Mucosa of gallbladder (tissue), 1 donor: ENCODE data around the gene ADAMTS15. TPM values are rescaled to one million over a fixed set of nuclear protein-coding genes. Genes with fewer than 3 reads are reported as not detected.
A peak's percentile ranks its signal among the peaks of the same experiment; 100 is the strongest.

Experiments used
- DNase-seq: peaks from one replicate; pipeline ENCODE4 v3.0.0-alpha.2; 2020; ENCODE audit warnings: low spot score
- total RNA-seq: library from RNA; stranded (reverse); gene quantifications from one replicate; pipeline ENCODE4 v1.2.1, GENCODE V29; 2021
- donor health status: DM: no; HTN: no; CAD: no.

ADAMTS15 gene
- total RNA-seq, 1 donor from 2014 or later: 3.2 TPM

DNA sequence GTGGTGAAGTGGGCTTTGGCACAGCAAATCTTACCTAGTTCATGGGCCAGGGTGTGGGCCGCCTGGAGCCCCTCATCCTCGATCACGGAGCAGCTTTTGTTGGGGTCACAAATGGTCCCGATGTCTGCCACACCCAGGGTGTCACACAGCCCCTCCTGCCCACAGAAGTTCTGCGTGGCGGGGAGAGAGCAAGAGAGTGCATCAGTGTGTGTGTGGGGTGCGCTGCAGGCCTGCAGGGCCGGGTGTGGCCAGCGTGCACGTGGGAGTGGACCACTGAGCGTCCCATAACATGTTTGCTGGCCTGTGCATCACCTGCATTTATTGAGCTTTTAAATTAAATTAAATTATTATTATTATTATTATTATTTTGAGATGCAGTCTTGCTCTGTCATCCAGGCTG, 31.5 kb upstream of the ADAMTS15 start:
- DNase-seq: no peak

DNA sequence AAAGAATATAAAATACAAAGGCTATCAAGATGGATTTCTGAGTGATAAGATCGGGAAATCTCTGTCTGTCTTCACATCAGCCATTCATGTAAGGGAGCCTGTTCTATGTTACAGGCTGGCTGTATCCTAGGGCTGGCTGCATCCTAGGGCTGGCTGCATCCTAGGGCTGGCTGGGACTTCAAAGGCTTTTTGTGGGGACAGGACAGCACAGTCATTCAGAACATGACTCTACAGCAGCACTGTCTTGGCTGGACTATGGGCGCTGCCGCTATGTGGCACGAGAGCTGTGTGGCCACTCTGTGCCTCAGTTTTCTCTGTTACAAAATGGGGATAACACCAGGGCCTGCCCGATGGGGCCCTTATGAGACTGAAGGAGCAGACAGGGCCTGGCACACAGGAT, 30.2 kb upstream of the ADAMTS15 start:
- no peak for DNase-seq

DNA sequence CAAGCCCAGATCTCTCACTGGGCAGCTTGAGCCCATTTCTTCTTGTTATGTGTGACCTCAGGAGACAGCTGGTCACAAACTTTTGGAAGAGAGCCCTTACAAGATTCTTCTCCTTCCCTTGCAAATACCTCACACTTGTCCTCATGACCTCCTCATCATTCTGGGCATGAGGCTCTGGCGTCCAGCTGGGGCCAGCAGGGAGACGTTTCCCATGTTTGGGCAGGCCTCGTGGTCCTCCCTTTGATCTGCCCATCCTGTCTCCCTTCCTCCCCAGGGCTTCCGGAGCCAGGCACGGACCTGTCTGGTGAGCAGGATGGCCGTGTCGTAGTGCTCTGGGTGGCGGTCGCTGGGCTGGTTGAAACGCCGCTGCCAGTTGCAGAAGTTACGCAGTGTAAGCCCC, 29.7 kb upstream of the ADAMTS15 start:
- peak; percentile 39 for DNase-seq

DNA sequence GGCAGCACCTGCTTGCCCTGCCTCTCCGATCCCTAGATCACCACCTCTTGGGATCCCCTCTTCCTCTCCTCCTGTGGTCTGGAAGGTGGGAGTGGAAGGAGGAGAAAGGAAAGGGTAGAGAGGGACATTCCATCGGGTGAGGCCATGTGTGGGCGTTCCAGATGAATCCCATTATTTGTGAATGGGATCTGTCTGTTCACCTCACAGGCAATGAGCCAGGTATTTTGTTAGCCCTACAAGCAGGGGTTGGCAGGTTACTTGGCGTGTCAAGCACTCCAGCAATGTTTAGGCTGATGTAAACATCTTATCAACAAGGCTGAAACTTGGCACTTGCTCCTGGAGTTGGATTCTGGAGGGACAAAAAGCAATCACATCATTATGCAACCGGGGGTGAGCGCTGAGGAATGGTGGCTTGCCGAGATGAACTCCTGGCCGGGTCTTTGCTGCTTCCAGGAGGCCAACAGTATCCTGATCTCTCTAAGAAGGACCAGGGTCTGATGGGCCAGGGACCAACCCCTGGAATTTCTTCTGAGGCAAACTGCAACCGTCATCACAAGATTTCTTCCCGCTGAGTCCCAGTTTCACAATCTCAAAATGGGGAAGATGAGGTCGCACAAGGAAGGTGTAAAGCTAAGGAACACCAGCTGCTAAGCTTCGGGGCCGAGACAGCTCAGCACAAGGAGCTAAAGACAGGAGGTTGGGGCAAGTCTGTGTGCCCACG, 27.8 kb upstream of the ADAMTS15 start:
- DNase-seq: peak; percentile 41

DNA sequence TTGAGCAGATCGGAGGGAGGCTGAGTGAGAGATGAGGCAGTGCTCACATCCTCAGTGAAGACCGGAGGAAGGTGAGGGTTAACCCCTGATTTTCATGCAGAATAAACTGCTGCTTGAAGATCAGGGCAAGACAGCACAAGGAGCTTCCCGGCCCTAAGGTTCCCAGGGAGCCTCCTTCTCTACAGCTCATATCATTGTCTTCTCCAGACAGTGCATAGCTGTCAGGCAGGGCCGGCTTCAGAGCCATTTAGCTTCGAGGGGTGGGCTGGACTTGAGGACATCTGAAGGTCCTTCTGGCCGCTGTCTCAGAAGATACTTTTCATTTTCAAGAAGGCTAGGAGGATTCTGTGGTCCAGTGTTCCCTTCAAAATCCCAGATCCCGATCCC, 27.3 kb upstream of the ADAMTS15 start:
- no peak for DNase-seq

DNA sequence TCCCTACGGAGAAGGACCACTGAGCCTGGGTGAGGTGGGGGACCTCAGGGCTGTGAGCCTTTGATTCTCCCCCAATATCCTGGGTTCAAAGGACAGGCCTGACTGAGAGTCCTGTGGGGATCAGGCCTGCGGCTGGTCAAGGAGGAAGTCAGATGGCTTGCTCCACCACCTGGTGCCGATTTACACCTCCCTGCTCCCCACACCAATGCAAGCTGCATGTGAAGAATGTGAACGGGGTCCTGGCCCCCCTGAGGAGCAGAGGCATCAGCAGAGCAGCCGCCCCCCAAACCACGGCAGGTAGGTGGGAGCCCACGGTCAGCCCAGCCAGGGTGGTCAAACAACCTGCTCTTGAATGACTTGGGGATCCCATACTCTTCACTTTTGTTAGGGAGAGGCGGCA, 26.7 kb upstream of the ADAMTS15 start:
- DNase-seq: no peak

DNA sequence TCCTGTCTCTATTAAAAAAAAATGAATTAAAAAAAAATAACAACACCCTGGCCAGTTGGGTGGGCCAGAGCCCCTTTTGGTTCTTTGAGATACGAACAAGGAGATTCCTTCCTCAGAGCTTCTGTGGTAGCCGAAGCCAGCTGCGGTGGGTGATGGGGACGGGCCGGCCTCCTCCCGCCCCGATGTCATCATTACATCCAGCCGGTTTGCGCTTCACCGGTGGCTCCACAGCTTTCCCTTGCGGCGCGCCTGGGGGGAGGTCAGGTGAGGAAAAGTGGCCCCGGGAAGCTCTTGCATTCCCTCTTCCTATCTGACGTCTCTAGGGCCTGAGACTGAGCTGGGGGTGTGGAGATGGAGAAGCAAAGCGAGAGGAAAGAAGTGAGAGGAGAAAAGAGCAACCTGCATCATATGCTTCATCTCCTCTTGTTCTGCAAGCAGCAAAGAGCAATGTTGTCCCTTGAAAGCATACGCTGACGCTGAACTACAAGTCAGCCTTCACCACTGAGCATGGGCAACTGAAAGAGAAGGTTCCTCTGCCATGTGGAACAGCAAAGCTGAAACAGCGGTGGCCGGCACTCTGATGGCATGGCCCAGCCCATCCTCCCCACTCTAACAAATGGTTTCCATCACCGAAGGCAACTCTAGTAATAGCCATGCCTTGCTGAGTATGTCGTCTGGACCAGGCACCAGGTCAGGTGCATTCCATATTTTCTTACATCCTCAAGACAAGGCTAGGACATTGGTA, 26.0 kb upstream of the ADAMTS15 start:
- DNase-seq: no peak

DNA sequence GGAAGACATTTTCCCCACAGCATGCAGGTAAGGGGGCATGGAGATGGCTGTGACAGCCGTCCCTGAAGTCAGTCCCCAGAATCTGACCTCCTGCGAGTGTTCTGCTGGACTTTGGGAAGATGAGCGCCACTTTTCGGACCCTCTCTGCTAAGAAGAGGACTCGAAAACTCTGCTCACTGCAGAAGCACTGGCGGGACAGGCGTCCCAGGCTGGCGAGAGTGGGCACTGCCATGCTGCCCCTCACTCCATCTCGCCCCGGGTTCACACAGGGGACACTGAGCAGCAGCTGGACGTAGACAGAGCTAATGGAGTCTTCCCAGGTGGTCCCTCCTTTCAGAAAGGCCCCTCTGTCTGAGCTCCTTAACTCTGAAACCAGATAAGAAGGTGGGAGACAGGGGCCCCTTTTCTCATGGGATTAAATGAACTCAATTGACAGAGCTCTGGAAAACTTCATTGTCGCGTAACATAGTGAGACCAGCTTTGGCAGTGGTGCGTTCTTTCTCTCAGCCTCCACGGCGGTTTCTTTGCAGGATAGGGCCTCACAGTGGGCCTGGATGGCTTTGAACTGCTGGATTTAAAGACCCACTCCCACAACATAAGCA, 24.8 kb upstream of the ADAMTS15 start:
- no peak for DNase-seq

DNA sequence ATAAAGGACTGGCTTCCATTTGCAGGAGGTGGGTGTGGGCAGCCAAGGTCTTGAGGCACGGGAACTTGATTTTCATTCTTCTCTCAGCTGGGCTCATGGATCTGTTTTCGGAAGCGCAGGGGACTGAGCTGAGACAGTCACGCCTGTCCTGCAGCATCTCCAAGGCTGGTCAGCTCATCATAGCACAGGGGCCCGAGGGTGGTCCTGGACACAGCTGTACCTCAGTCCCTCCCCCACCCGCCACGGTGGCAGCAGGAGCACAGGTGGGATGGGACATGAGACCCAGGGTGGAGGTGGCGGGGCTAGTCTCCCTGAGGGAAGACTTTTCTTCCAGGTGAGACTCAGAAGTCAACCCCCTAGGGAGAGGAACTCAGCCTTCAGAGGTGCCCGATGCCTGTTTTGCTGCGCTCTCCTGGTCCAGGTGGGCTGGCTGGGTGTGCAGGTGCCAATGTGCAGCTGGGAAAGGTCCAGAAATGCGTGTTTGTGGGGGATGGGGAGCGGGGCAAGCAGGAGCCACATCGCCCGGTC, 23.8 kb upstream of the ADAMTS15 start:
- DNase-seq: no peak

DNA sequence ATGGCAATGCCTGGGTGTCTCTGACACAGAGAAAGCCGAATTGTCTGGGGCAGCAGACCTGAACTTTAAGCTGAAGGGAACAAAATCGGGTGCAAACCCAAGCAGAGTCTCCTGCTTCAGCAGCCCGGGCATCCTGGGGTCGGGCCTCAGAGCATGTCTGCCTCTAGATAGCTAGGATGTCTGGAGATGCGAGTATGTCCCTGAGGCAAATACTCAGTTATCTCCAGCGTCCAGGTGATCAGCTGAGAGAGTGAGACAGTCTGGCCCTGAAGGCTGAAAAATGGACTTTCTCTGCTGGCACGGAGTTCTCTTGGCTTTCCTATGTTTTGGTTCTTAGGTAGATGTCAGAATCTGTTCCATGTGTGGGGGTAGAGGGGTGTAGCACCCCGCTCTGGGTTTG, 23.3 kb upstream of the ADAMTS15 start:
- no peak for DNase-seq

DNA sequence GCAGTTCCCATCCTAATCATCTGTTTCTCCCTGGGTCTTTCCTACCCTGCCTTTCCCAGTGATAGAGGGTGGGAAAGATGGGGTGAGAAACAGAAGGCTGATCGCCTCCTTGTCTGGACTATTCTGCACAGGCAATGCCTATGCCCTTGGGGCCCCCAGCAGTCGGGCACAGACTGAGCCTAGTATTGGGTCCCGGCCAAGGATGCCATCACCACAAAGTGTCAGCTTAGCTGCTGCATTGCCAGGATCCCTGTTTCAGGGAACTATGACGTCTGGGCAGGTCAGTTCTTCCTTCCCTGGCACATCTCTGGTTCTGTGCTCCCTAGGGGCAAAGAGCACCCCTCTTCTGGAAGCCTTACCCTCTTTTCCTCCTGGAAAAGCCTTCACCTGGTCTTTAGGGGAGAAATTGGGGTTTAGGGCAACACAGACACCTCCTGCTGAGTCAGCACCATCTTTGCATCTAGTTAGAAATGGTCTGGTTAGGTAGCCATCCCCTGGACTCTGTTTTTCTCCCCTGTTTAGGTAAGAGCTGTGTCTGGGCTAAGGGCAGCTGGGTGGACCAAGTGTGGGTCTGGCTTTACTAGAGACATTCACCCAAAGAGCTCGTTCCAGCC, 22.1 kb upstream of the ADAMTS15 start:
- no peak for DNase-seq

DNA sequence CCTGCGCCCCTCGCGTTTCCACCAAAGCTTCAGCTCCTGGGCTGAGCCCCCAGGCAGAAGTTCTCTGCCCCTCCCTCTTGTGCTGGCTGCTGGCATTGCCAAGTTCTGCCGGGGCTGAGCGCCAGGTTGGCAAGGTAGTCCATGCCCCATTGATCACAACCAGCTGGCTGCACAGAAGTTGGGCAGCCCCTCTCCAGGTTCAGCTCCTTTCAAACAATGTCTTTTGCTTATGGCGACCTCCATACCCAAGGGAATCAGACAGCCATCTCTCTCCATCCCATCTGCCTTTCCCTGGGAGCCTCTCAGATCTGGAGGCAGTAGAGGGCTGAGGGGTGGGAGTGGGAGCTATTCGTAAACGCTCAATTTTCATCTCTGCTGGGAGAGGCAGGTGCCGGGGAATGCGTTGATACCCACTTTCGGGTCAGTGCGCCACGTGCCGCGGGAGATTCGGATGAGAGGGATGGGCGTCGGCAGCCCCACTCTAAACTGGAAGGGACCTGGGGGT, 21.6 kb upstream of the ADAMTS15 start:
- no peak for DNase-seq

DNA sequence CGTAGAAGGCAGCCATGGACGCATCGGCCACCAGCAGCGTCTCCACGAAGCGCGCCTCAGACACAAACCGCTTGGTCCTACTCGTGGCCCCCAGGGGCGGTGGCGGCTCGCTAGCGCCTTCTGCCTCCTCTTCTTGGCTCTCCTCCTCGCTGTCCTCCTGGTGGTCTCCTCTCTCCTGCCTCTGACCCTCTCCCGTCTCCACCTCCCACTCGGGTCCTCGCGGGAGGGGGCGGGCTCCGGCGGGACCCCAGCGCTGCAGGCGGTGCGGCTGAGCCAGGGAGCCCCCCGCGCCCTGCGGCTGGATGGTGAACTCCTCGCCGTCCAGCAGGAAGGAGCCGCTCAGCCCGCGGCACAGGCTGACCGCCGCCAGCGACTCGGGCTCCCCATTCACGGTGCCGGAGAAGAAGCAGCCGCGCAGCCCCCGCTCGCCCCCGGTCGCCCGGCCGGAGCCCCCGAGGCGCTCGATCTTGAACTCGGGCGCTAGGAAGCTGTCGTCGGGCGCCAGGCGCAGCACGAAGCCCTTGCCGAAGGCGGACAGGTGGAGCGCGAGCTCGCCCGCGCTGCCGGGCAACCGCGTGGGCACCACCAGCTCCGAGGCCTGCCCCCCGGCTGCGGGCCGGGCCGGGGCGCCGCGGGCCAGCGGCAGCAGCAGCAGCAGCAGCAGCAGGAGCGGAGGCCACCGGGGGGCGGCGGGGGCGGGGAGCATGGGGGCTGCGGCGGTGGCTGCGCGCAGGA, 20.7 kb upstream of the ADAMTS15 start:
- no peak for DNase-seq

DNA sequence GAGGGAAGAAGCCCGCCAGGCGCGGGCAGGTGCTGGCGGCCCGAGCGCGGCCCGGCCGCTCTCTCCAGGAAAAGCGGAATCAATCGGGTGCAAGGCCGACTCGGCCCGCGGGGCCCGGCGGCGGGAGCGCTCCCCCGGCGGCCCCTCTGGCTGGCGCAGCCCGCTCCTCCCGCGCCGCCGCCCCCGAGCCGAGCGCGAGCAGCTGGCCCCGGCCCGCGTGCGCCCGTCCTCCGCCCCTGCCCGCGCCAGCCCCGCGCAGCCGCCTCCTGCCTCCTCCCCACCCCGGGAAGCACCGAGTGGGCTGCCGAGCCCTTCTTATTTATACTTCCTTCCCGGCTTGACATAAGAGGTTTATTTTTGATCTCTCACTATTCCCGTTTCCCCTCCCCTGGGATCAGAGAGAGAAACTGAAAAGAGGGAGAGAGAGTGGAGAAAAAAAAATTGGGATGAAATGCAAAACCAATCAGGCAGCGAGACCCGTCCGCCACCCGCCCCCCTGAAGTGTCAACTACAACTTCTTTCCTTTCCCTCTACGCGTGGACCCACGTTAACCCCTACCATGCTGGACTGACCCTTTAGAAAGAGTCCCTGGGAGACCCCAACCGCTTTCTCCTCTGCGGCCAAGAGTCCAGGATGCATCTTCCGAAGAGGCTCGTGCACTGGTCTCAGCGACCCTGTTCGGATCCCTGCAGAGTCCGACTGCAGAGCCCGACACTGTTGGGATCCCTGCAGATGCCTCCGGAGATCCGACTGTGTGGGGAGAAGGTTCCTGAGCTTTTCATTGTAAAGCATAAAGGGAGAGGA, 19.9 kb upstream of the ADAMTS15 start, which contains the start of gene ADAMTS8:
Gene ADAMTS8, minus strand, starts transcription at position 294 of the 804 bp plus-strand sequence. CDS start 323 bp downstream, outside the sequence.
- no peak for DNase-seq

DNA sequence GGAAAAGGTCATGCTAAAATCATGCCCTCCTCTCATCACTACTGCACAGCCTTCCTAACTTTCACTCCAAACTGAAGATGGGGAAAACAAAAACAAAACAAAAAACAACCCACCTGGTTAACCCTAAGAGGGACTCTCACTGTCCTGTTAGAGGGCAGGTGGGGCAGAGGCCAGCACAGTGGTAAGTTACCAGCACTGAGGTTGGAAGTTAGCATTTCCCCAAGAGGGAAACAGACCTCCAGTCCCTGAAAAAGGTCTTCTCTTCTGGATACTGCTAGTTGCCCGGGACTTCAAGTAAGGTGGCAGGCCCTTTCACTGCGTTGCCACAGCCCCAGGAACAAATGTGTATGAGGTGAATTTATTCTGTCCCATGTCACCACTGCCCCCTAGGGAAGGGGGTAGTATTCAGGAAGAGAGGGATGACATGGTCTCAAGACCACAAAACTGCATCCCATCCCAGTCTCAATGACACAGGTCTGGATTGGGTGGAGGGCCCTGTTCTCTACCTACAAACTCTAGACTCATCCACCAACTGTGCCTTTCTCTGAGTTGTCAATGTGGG, 19.2 kb upstream of the ADAMTS15 start:
- DNase-seq: no peak

DNA sequence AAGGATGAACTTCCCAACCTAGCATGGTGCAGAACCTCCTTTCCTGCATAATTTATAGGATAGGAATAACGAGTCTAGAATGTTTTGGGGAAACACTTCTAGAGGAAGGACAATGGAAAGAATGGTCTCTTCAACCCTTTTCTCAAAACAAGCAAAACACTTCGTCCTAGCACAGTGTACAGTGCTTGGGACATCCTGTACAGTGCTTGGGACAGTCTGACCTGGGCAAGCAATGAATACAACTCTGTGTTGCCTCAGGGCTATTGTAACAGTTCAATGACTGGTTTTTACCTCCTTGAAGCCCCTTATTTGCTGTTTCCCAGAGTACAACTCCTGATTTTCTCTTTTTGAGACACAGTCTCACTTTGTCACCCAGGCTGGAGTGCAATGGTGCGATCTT, 18.5 kb upstream of the ADAMTS15 start:
- DNase-seq: no peak

DNA sequence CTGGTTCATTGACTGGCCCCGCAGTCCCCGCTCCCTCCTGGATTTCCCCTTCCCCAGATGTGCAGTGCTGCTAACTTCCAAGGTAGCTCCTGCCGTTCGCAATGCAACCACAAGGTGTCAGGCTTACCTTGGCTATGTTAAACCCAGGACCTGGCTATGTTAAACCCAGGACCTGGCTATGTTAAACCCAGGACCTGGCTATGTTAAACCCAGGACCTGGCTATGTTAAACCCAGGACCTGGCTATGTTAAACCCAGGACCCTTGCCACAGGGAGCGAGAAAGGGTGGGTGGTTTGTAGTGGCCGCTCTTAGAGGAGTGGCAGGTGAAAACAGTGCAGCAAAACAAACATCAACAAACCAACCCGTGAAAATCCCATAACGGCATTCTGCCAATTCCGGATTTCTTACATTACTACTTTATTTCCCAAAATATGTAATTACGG, 17.1 kb upstream of the ADAMTS15 start:
- peak; percentile 73 for DNase-seq

DNA sequence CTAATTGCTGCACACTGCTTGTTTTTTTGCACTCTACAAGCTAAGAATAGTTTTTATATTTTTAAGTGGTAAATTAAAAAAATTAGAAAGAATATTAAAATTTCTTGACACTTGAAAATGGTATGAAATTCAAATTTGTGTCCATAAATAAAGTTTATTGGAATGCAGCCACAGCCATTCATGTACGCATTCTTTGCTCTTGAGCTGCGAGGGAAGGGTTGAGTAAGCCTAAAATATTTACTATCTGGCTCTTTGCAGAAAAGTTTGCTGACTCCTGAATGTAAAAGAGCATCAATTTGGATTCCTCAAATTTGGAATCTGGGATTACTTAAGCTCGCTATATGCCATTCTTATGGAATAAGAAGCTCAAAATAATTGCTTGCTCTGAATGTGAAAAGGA, 16.6 kb upstream of the ADAMTS15 start:
- DNase-seq: no peak

DNA sequence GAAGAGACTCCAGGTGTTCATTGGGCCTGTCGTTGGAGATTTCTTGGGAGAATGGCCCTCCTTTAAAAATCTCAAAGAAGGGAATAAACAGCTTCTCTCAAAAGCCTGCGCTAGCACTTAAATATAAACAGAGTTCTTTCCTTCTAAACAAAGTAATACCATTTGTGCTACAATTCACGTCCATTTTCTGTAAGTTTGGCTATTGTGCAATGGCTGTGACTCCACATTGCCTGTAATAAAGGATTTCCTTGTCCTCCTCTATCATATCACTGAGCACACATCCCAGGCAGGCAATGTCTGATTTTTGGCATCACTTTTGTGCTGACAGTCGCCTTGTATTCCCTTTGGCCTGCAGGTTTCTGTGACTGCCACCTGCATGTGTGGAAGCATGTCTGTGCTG, 15.1 kb upstream of the ADAMTS15 start:
- DNase-seq: no peak
